Activated naive CD4-positive, alpha-beta T cell (primary cell): ENCODE results near the gene ZNF358.

ENCODE experiments used
- DNase-seq, 4 experiments: peaks; one replicate each; lab custom pipeline; 2025; lab: John Stamatoyannopoulos, UW

Gene ZNF358

GRCh38 chr19:7520131-7521051 lies 4.5 kb downstream of the ZNF358 start:
- DNase-seq: no peak

- DNase-seq: no peak
Observed at GRCh38 chr19:7521551-7522071, 5.7 kb downstream of the ZNF358 start.

GRCh38 chr19:7522072-7522922 lies 6.4 kb downstream of the ZNF358 start, which contains the start of gene MCOLN1:
Gene MCOLN1, plus strand, starts transcription at chr19:7522624. Its CDS starts 127 bp downstream, at chr19:7522751.
- peak; percentile 97 to 99 (median 98) for DNase-seq

- DNase-seq: no peak
Observed at GRCh38 chr19:7522923-7523667, 7.2 kb downstream of the ZNF358 start.

- no peak for DNase-seq
Observed at GRCh38 chr19:7524523-7524922, 8.6 kb downstream of the ZNF358 start.

GRCh38 chr19:7524992-7525739 lies 9.3 kb downstream of the ZNF358 start:
- DNase-seq: no peak

- DNase-seq: no peak
Observed at GRCh38 chr19:7526059-7526929, 10.4 kb downstream of the ZNF358 start.

GRCh38 chr19:7527516-7528191 lies 11.8 kb downstream of the ZNF358 start:
- no peak for DNase-seq

GRCh38 chr19:7528192-7528519 lies 12.3 kb downstream of the ZNF358 start:
- no peak for DNase-seq

- no peak for DNase-seq
Observed at GRCh38 chr19:7528522-7529245, 12.8 kb downstream of the ZNF358 start.

GRCh38 chr19:7529246-7529600 lies 13.3 kb downstream of the ZNF358 start:
- DNase-seq: no peak

- no peak for DNase-seq
Observed at GRCh38 chr19:7529610-7530490, 13.9 kb downstream of the ZNF358 start.

GRCh38 chr19:7533281-7533885 lies 17.5 kb downstream of the ZNF358 start:
- DNase-seq: no peak

GRCh38 chr19:7533925-7534480 lies 18.1 kb downstream of the ZNF358 start:
- peak; percentile 61 to 82 (median 68) for DNase-seq

GRCh38 chr19:7534531-7535046 lies 18.7 kb downstream of the ZNF358 start:
- DNase-seq: no peak

GRCh38 chr19:7535047-7535997 lies 19.4 kb downstream of the ZNF358 start, which contains the start of gene PNPLA6:
Gene PNPLA6, plus strand, starts transcription at chr19:7535717. Its CDS starts 72 bp downstream, at chr19:7535789.
- peak; percentile 80 to 91 (median 86) for DNase-seq
